ENCODE data around the gene CLASP1.
"Not testable (repeated sequence)": the region's sequence is repeated elsewhere in the genome, so short reads cannot be mapped to it uniquely, and the experiment has no call there.

The CLASP1 gene

GRCh38 chr2:121649149-121649595 is at the start of gene CLASP1:
TSS of gene CLASP1 (minus strand) at chr2:121649462. CDS start at chr2:121605895, 43,567 bp downstream.
- Mint-ChIP-seq H3K27ac (peak within 1 kb of the TSS; percentile 99), H3K36me3 (ENCODE audit: low read depth) (peaks cover 29% of the 10 kb centered on the region)
- intact Hi-C loops (cut with micrococcal nuclease) = loop anchor here (1.0 to 5.0 kb wide), 4 partner anchors 37 to 118 kb away; partner anchors contain the start of genes NIFK and RNU4ATAC

DNA sequence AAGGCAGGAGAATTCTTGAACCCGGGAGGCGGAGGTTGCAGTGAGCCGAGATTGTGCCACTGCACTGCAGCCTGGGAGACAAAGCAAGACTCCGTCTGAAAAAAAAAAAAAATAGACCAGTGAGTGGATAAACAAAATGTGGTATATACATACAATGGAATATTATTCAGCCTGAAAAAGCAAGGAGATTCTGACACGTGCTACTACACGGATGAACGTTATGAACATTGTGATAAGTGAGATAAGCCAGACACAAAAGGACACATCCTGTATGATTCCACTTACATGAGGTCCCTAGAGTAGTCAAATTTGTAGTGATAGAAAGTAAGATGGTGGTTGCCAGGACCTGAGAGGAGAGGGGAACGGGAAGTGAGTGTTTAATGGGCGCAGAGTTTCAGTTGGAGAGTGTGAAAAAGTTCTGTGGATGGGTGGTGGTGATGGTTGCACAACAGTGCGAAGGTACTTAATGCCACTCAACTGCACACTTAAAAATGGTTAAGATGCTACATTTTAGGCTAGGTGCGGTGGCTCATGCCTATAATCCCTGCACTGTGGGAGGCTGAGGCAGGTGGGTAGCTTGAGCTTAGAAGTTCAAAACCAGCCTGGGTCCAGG is 49.2 kb upstream of the CLASP1 start:
- intact Hi-C loops (cut with micrococcal nuclease) = no loop called here
- Mint-ChIP-seq H3K9me3 (no peaks in the 10 kb centered on the region), H3K4me1 (ENCODE audit: low read depth) (peaks cover 41% of the 10 kb centered on the region), H3K27ac (no peak overlapping the region), H3K36me3 (ENCODE audit: low read depth) (no peaks in the 10 kb centered on the region), H3K27me3 (peaks cover 1% of the 10 kb centered on the region), H3K4me3 (no peak overlapping the region)

More at GRCh38 chr2:121649149-121649595, at the start of gene CLASP1:
- Mint-ChIP-seq H3K4me3 (peak within 1 kb of the TSS; percentile 89), H3K9me3 (no peaks in the 10 kb centered on the region), H3K27me3 (no peaks in the 10 kb centered on the region), H3K4me1 (ENCODE audit: low read depth) (peaks cover 63% of the 10 kb centered on the region)

- intact Hi-C loops (cut with micrococcal nuclease) = no loop called here
- Mint-ChIP-seq H3K4me3 (no peak overlapping the region), H3K27ac (no peak overlapping the region), H3K36me3 (ENCODE audit: low read depth) (no peaks in the 10 kb centered on the region), H3K9me3 (no peaks in the 10 kb centered on the region), H3K4me1 (ENCODE audit: low read depth) (peaks cover 40% of the 10 kb centered on the region), H3K27me3 (peaks cover 1% of the 10 kb centered on the region)
These were observed 47.9 kb upstream of the CLASP1 start for GRCh38 chr2:121697108-121697631.

DNA sequence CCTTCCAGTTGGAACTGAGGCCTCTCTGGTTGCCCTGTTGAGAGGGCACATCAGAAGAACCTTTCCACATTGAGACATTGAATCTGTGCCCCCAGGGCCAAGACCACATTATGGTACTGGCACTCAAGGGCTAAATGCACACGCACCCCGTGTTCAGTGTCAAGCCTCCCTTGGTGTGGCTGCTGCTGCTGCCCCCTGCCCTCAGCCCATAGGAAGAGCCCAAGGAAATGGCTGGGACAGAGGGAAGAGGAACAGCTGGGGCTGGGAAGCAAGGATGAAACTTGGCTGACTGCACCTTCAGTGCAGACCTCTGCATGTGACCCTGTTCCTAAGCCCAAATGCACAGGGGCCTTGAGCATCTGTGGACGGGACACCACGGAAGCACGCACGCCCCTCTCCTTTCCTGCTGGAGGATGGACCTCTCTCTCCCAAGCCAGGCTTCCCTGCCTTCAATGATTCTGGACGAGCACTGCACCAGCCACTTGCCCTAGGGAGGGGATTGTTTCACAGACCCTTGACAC is 47.2 kb upstream of the CLASP1 start:
- Mint-ChIP-seq H3K9me3 (no peaks in the 10 kb centered on the region), H3K4me3 (no peak overlapping the region), H3K27ac (no peak overlapping the region), H3K4me1 (ENCODE audit: low read depth) (peaks cover 33% of the 10 kb centered on the region), H3K27me3 (peaks cover 1% of the 10 kb centered on the region), H3K36me3 (ENCODE audit: low read depth) (no peaks in the 10 kb centered on the region)
- intact Hi-C loops (cut with micrococcal nuclease) = no loop called here

DNA sequence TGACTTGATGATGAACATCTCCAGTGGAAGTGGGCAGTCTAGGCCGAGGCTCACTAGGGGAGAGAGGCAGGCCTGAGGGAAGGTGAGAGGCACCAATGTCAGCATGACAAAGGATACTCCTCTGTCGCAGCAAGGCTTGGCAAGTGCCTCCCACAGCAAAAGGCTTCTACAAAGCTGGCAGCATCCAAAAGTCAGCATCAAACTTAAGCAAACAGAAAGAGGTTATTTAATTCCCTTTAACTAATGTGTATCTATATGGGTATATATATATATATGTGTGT is 45.8 kb upstream of the CLASP1 start:
- no peaks in the 10 kb centered on the region for H3K36me3 Mint-ChIP-seq (ENCODE audit: low read depth)
- H3K4me1 Mint-ChIP-seq (ENCODE audit: low read depth) = peaks cover 20% of the 10 kb centered on the region
- H3K27ac Mint-ChIP-seq = no peak overlapping the region
- no peak overlapping the region for H3K4me3 Mint-ChIP-seq
- peaks cover 1% of the 10 kb centered on the region for H3K27me3 Mint-ChIP-seq
- no peaks in the 10 kb centered on the region for H3K9me3 Mint-ChIP-seq
- intact Hi-C loops (cut with micrococcal nuclease) = no loop called here

DNA sequence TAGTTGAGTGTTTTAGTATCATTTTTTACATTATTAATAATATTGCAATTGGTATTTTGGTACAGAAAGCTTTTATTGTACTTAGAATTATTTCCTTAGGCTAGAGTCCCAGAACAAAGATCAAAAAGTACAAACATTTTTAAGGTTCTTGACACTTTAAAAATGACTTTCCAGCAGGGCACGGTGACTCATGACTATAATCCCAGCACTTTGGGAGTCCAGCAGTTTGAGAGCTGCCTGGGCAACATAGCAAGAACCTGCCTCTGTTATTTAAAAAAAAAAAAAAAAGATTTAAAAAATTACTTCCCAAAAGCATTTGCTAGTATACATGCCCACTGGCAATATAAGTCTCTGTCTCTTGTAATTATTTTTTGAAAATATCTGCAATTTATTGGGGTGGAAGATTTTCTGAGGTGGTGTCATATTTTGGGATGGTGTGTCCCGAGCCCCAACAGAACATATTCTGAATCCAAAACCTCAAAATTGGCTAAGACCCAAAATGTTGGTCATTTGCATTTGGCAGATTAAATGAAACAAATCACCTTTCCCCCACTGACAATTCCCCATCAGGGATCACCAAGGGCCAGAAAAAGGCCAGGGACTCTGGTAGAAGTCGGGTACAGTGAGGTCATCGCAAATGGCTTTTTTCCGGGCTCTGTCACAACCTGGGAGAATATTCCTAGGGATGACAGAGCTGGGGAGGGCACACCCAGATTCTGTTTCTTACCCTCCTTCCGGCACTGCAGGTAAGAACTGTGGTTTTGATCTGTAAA is 45.3 kb upstream of the CLASP1 start:
- Mint-ChIP-seq H3K4me3 (no peak overlapping the region), H3K36me3 (ENCODE audit: low read depth) (no peaks in the 10 kb centered on the region), H3K4me1 (ENCODE audit: low read depth) (peaks cover 15% of the 10 kb centered on the region), H3K27me3 (no peaks in the 10 kb centered on the region), H3K9me3 (no peaks in the 10 kb centered on the region), H3K27ac (no peak overlapping the region)
- intact Hi-C loops (cut with micrococcal nuclease) = no loop called here

DNA sequence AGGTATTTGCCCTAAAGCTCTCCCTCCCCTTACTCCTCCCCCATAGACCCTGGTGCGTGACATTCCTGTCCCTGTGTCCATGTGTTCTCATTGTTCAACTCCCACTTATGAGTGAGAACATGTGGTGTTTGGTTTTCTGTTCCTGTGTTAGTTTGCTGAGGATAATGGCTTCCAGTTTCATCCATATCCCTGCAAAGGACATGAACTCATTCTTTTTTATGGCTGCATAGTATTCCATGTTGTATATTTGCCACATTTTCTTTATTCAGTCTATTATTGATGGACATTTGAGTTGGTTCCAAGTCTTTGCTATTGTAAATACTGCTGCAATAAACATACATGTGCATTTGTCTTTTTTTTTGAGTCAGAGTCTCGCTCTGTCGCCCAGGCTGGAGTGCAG is 41.3 kb upstream of the CLASP1 start:
- H3K4me3 Mint-ChIP-seq; H3K27ac Mint-ChIP-seq; H3K36me3 Mint-ChIP-seq (ENCODE audit: low read depth); H3K9me3 Mint-ChIP-seq; intact Hi-C loops (cut with micrococcal nuclease); H3K4me1 Mint-ChIP-seq (ENCODE audit: low read depth); H3K27me3 Mint-ChIP-seq: not testable (repeated sequence)

DNA sequence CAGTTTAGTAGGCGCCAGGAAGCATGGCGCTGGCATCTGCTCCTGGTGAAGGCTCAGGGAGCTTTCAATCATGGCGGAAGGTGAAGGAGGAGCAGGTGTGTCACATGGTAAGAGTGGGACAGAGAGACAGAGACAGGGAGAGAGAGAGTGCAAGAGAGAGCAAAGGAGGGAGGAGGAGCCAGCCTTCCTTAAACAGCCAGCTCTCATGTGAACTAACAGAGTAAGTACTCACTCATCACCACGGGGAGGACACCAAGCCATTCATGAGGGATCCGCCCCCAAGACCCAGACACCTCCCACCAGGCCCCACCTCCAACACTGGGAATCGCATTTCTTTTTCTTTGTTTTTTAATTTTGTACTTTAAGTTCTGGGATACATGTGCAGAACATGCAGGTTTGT is 40.8 kb upstream of the CLASP1 start:
- H3K9me3 Mint-ChIP-seq = no peaks in the 10 kb centered on the region
- no peaks in the 10 kb centered on the region for H3K36me3 Mint-ChIP-seq (ENCODE audit: low read depth)
- no peak overlapping the region for H3K4me3 Mint-ChIP-seq
- no peak overlapping the region for H3K27ac Mint-ChIP-seq
- intact Hi-C loops (cut with micrococcal nuclease) = no loop called here
- no peaks in the 10 kb centered on the region for H3K4me1 Mint-ChIP-seq (ENCODE audit: low read depth)
- no peaks in the 10 kb centered on the region for H3K27me3 Mint-ChIP-seq

- H3K36me3 Mint-ChIP-seq (ENCODE audit: low read depth) = no peaks in the 10 kb centered on the region
- no peak overlapping the region for H3K4me3 Mint-ChIP-seq
- no peaks in the 10 kb centered on the region for H3K4me1 Mint-ChIP-seq (ENCODE audit: low read depth)
- peaks cover 3% of the 10 kb centered on the region for H3K9me3 Mint-ChIP-seq
- H3K27ac Mint-ChIP-seq = no peak overlapping the region
- H3K27me3 Mint-ChIP-seq = no peaks in the 10 kb centered on the region
- intact Hi-C loops (cut with micrococcal nuclease) = no loop called here
These were observed 40.1 kb upstream of the CLASP1 start for GRCh38 chr2:121689356-121689755.

GRCh38 chr2:121688820-121689219 is 39.6 kb upstream of the CLASP1 start:
- H3K4me3 Mint-ChIP-seq = no peak overlapping the region
- no peaks in the 10 kb centered on the region for H3K4me1 Mint-ChIP-seq (ENCODE audit: low read depth)
- H3K9me3 Mint-ChIP-seq = peaks cover 9% of the 10 kb centered on the region
- no peaks in the 10 kb centered on the region for H3K36me3 Mint-ChIP-seq (ENCODE audit: low read depth)
- H3K27me3 Mint-ChIP-seq = no peaks in the 10 kb centered on the region
- intact Hi-C loops (cut with micrococcal nuclease) = no loop called here
- no peak overlapping the region for H3K27ac Mint-ChIP-seq

DNA sequence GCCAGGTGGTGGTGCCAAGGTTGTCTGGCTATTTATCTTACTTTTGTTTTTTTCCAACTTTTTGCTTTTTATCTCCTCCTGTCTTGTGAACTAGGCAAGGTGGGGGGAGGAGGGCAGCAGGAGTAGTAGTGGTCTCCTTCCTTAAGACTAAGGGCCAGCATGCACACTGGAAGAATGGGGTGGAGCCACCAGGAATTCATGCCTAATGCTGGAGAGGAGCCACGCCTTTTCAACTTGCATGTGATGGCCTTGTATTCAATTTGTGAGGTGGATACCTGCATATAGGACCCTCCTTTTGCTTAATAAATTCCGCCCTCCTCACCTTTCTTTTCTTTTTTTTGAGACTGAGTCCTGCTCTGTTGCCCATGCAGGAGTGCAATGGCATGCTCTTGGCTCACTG is 37.6 kb upstream of the CLASP1 start:
- no peak overlapping the region for H3K27ac Mint-ChIP-seq
- no peaks in the 10 kb centered on the region for H3K4me1 Mint-ChIP-seq (ENCODE audit: low read depth)
- intact Hi-C loops (cut with micrococcal nuclease) = no loop called here
- H3K27me3 Mint-ChIP-seq = no peaks in the 10 kb centered on the region
- peaks cover 6% of the 10 kb centered on the region for H3K36me3 Mint-ChIP-seq (ENCODE audit: low read depth)
- no peak overlapping the region for H3K4me3 Mint-ChIP-seq
- peaks cover 28% of the 10 kb centered on the region for H3K9me3 Mint-ChIP-seq

DNA sequence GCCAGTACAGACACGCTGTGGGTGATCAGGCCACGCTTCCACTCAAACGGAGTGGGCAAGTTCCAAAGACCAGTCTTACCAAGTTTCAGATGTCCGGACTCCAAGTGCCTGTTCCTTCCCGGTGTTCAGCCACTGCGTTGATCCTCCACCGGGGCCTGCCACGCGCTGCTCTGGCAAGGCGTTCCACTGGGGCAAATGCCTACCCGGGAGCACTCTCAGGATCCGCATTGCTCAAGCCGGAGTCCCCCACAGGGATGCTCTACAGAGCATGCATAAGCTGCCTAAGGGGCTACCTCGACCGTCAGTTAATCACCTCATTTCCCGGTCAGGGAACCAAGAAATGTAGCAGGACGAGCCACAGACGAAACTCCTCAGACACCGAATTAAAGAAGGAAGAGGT is 37.0 kb upstream of the CLASP1 start:
- Mint-ChIP-seq H3K4me1 (ENCODE audit: low read depth) (no peaks in the 10 kb centered on the region), H3K27ac (no peak overlapping the region), H3K27me3 (no peaks in the 10 kb centered on the region), H3K9me3 (peaks cover 35% of the 10 kb centered on the region), H3K4me3 (no peak overlapping the region), H3K36me3 (ENCODE audit: low read depth) (peaks cover 6% of the 10 kb centered on the region)
- intact Hi-C loops (cut with micrococcal nuclease) = no loop called here

DNA sequence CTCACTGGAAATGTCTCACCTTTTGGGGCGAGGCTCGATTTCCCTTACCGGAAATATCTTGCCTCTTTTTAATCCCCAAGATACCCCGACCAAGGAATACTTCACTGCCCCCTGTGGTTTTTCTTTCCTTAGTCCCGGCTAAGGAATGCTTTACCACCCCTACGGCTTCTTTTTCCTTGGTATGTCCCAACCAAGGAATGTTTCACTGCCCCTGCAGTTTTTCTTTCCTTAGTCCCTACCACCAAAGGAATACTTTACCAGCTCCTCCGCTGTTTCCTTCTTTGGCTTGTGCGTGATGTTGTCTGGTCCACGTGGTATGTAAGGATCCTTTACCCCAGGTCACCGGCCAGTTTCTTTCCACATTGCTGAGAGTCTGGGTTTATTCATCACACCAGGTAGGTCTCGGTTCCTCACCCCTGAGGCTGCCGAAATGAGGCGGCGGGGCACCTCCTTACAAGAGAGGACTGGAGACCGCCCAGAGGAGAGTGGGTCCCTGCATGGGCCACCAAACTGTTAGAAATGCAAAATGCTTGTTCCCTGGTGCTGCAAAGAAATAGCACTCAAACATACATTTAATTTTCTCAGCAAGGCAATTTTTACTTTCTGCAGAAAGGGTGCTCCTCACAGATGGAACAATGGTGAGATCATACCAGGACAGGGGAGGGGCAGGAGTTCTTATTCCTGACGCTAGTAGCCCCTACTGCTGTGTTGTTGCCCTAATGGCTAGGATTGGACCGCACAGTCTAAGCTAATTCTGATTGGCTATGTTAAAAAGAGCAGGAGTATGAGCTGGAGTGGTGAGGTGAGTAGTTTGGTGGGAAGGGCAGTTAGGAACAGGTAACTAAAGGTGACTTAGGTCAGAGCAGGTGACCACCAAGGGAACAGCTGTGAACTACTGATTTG is 33.4 kb upstream of the CLASP1 start:
- Mint-ChIP-seq H3K27me3 (no peaks in the 10 kb centered on the region), H3K9me3 (peaks cover 58% of the 10 kb centered on the region), H3K27ac (no peak overlapping the region), H3K36me3 (ENCODE audit: low read depth) (peaks cover 6% of the 10 kb centered on the region), H3K4me1 (ENCODE audit: low read depth) (no peaks in the 10 kb centered on the region), H3K4me3 (no peak overlapping the region)
- intact Hi-C loops (cut with micrococcal nuclease) = no loop called here

DNA sequence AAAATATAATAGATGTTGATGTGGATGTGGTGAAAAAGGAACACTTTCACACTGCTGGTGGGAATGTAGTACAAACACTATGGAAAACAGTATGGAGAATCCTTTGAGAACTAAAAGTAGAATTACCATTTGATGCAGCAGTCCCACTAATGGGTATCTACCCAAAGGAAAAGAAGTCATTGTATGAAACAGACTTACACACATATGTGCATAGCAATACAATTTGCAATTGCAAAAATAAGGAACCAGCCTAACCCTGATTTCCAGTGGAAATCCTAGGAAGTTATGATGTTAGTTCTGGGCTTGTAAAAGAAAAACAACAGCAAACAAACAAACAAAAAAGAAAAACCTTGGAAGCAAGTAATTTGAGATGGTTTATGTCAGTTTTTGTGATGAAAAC is 28.6 kb upstream of the CLASP1 start:
- no peaks in the 10 kb centered on the region for H3K4me1 Mint-ChIP-seq (ENCODE audit: low read depth)
- H3K9me3 Mint-ChIP-seq = peaks cover 80% of the 10 kb centered on the region
- H3K4me3 Mint-ChIP-seq = no peak overlapping the region
- intact Hi-C loops (cut with micrococcal nuclease) = no loop called here
- peaks cover 1% of the 10 kb centered on the region for H3K36me3 Mint-ChIP-seq (ENCODE audit: low read depth)
- H3K27ac Mint-ChIP-seq = no peak overlapping the region
- H3K27me3 Mint-ChIP-seq = no peaks in the 10 kb centered on the region

All from dendritic cell treated with granulocyte-macrophage colony-stimulating factor and Interleukin-4, amounts not matched to agents 40 ng/mL and 50 ng/mL, for 4 days (primary cell).